ENCODE results near the gene SLC29A2. TPM values are rescaled to one million over a fixed set of nuclear protein-coding genes. Genes with fewer than 3 reads are reported as not detected.
"Not testable (repeated sequence)": the region's sequence is repeated elsewhere in the genome, so short reads cannot be mapped to it uniquely, and the experiment has no call there.

Gene SLC29A2
- total RNA-seq, 1 donor from 2014 or later = 22.6 TPM

- peak; percentile 84 for DNase-seq
- intact Hi-C loops (cut with micrococcal nuclease) = no loop called here
- peak; percentile 73 for ATAC-seq
Observed at GRCh38 chr11:66326261-66327111, 45.1 kb downstream of the SLC29A2 start.

- intact Hi-C loops (cut with micrococcal nuclease) = no loop called here
- DNase-seq = peak; percentile 33
- no peak for ATAC-seq
Observed at GRCh38 chr11:66325263-66325671, 46.3 kb downstream of the SLC29A2 start.

- DNase-seq (no peak), ATAC-seq (no peak)
- intact Hi-C loops (cut with micrococcal nuclease) = no loop called here
Observed at GRCh38 chr11:66324664-66325063, 46.9 kb downstream of the SLC29A2 start.

GRCh38 chr11:66323684-66324083, 47.9 kb downstream of the SLC29A2 start:
- DNase-seq = peak; percentile 6
- no peak for ATAC-seq
- intact Hi-C loops (cut with micrococcal nuclease) = no loop called here

GRCh38 chr11:66322732-66323427, 48.7 kb downstream of the SLC29A2 start:
- DNase-seq = peak; percentile 82
- ATAC-seq = peak; percentile 56
- intact Hi-C loops (cut with micrococcal nuclease) = no loop called here

GRCh38 chr11:66321606-66322005, 50.0 kb downstream of the SLC29A2 start:
- peak; percentile 5 for DNase-seq
- intact Hi-C loops (cut with micrococcal nuclease) = no loop called here
- no peak for ATAC-seq

GRCh38 chr11:66320748-66321147, 50.8 kb downstream of the SLC29A2 start:
- DNase-seq; intact Hi-C loops (cut with micrococcal nuclease); ATAC-seq: not testable (repeated sequence)

GRCh38 chr11:66320289-66320688, 51.3 kb downstream of the SLC29A2 start:
- intact Hi-C loops (cut with micrococcal nuclease); DNase-seq; ATAC-seq: not testable (repeated sequence)

- intact Hi-C loops (cut with micrococcal nuclease) = no loop called here
- no peak for DNase-seq
- no peak for ATAC-seq
Observed at GRCh38 chr11:66318600-66318970, 53.0 kb downstream of the SLC29A2 start.

GRCh38 chr11:66317723-66318599, 53.6 kb downstream of the SLC29A2 start:
- ATAC-seq (peak; percentile 49), DNase-seq (peak; percentile 70)
- intact Hi-C loops (cut with micrococcal nuclease) = no loop called here

GRCh38 chr11:66317322-66317722, 54.2 kb downstream of the SLC29A2 start:
- ATAC-seq (peak; percentile 24), DNase-seq (peak; percentile 73)
- intact Hi-C loops (cut with micrococcal nuclease) = no loop called here

- DNase-seq (peak; percentile 92), ATAC-seq (peak; percentile 58)
- intact Hi-C loops (cut with micrococcal nuclease) = no loop called here
Observed at GRCh38 chr11:66316849-66317251, 54.7 kb downstream of the SLC29A2 start, which contains the start of gene CD248. CD248 (minus strand) TSS chr11:66317044; CDS start chr11:66317027, 17 bp downstream.

GRCh38 chr11:66315921-66316811, 55.4 kb downstream of the SLC29A2 start:
- no peak for DNase-seq
- ATAC-seq = no peak
- intact Hi-C loops (cut with micrococcal nuclease) = no loop called here

GRCh38 chr11:66315498-66315885, 56.1 kb downstream of the SLC29A2 start:
- ATAC-seq (no peak), DNase-seq (no peak)
- intact Hi-C loops (cut with micrococcal nuclease) = no loop called here

- ATAC-seq (no peak), DNase-seq (no peak)
- intact Hi-C loops (cut with micrococcal nuclease) = loop anchor here (5.0 kb wide), 1 partner anchor 72 kb away; no protein-coding TSS in a partner anchor
Observed at GRCh38 chr11:66314561-66315497, 56.7 kb downstream of the SLC29A2 start.

- no peak for DNase-seq
- intact Hi-C loops (cut with micrococcal nuclease) = loop anchor here (5.0 kb wide), 1 partner anchor 73 kb away; no protein-coding TSS in a partner anchor
- ATAC-seq = no peak
Observed at GRCh38 chr11:66314186-66314501, 57.4 kb downstream of the SLC29A2 start.

Measured in left ventricle myocardium superior (tissue), 1 donor.